HCT116 (cell line): ENCODE results near the gene GNG7. TPM values are rescaled to one million over a fixed set of nuclear protein-coding genes. Genes with fewer than 3 reads are reported as not detected.

Experiments used
- ATAC-seq: fragments of 200-7000 bp; cut with Tn5 transposase; 2 replicates; pipeline ENCODE4 v1.9.1; 2020; ENCODE audit warnings: mild to moderate bottlenecking, moderate library complexity
- BruUV-seq: library from RNA; stranded (reverse); fragments of 400-500 nt; replicated peaks from 2 replicates; lab custom pipeline; 2021; lab: Mats Ljungman, UMichigan
- CTCF ChIA-PET: fragments of 300-600 bp; sonication (Branson Sonifier 250); formaldehyde crosslinking; loops from one replicate; lab custom pipeline; 2021; ENCODE audit warnings: antibody characterized with exemption; lab: Charles Lee
- POLR2A ChIA-PET: fragments of 300-600, 350-600 bp; sonication (Branson Sonifier 250); formaldehyde crosslinking; loops from one replicate; lab custom pipeline; 2021; ENCODE audit warnings: antibody characterized with exemption; lab: Charles Lee
- RAD21 ChIA-PET, 2 experiments: fragments of 300-600 bp; sonication (Branson Sonifier 250); formaldehyde crosslinking; loops; one replicate each; lab custom pipeline; 2023; ENCODE audit warnings: low total read pairs in 2 of 2; ENCODE audit not compliant: uncharacterized antibody in 2 of 2, unreplicated experiment in 2 of 2, low non-redundant PET in 1 of 2; lab: Charles Lee
- DNase-seq: peaks from one replicate; pipeline ENCODE4 v3.0.0-alpha.2; 2010; ENCODE audit warnings: low read depth, low spot score
- H2AFZ ChIP-seq: fragments of 200-600 bp; shearing (Covaris generic), sonication (generic); 2 replicates; pipeline ENCODE4 v1.6.1; 2017; ENCODE audit warnings: low read depth, mixed run types, mixed read lengths, antibody characterized with exemption, low read length; ENCODE audit not compliant: poor library complexity, severe bottlenecking
- H3K27ac ChIP-seq: 2 replicates; pipeline ENCODE4 v1.5.1; 2012; ENCODE audit warnings: low read depth, low read length
- H3K27me3 ChIP-seq: fragments of 200-600 bp; sonication (generic); 2 replicates; pipeline ENCODE4 v1.6.1; 2016; ENCODE audit warnings: mixed run types, low read length, mixed read lengths; ENCODE audit not compliant: insufficient read depth
- H3K36me3 ChIP-seq, 2 experiments: fragments of 200-500 bp in 1 of 2; fragments of 200-600 bp in 1 of 2; sonication (Bioruptor generic) in 1 of 2; sonication (generic) in 1 of 2; 2 replicates each; pipeline versions ENCODE4 v1.5.1 to v1.6.1; 2014 to 2016; ENCODE audit warnings: low read length in 2 of 2, inconsistent platforms in 1 of 2, mixed read lengths in 1 of 2, mixed run types in 1 of 2; ENCODE audit not compliant: insufficient read depth in 2 of 2, control insufficient read depth in 1 of 2
- H3K4me1 ChIP-seq, 2 experiments: fragments of 200-600 bp in 1 of 2; sonication (generic) in 1 of 2; 2 replicates each; pipeline versions ENCODE4 v1.5.1 to v1.6.1; 2012 to 2017; ENCODE audit warnings: low read length in 2 of 2, inconsistent platforms in 1 of 2, mild to moderate bottlenecking in 1 of 2, mixed read lengths in 1 of 2, mixed run types in 1 of 2, moderate library complexity in 1 of 2; ENCODE audit not compliant: insufficient read depth in 2 of 2, control insufficient read depth in 1 of 2
- H3K4me2 ChIP-seq: fragments of 200-600 bp; sonication (generic); 2 replicates; pipeline ENCODE4 v1.6.1; 2017; ENCODE audit warnings: mixed run types, low read length, mixed read lengths
- H3K4me3 ChIP-seq, 2 experiments: fragments of 200-600 bp in 1 of 2; sonication (generic) in 1 of 2; replicated peaks in 1 of 2; 2 replicates each; pipeline ENCODE4 v1.5.1; 2011 to 2016; ENCODE audit warnings: low read length in 2 of 2, control low read depth in 1 of 2, low read depth in 1 of 2, mild to moderate bottlenecking in 1 of 2, mixed read lengths in 1 of 2, mixed run types in 1 of 2
- H3K79me2 ChIP-seq: fragments of 200-600 bp; sonication (generic); 2 replicates; pipeline ENCODE4 v1.6.1; 2017; ENCODE audit warnings: mild to moderate bottlenecking, mixed run types, low read length, moderate library complexity, mixed read lengths; ENCODE audit not compliant: insufficient read depth
- H3K9ac ChIP-seq: fragments of 200-600 bp; sonication (generic); 2 replicates; pipeline ENCODE4 v1.6.1; 2016; ENCODE audit warnings: low read length, mixed read lengths
- H3K9me2 ChIP-seq: fragments of 200-600 bp; sonication (generic), shearing (Covaris generic); 2 replicates; pipeline ENCODE4 v1.6.1; 2017; ENCODE audit warnings: mixed run types, mild to moderate bottlenecking, moderate library complexity; ENCODE audit not compliant: insufficient read depth
- H3K9me3 ChIP-seq, 2 experiments: fragments of 200-500 bp in 1 of 2; fragments of 200-600 bp in 1 of 2; sonication (Bioruptor generic) in 1 of 2; sonication (generic) in 1 of 2; 2 replicates each; pipeline ENCODE4 v1.6.1; 2014 to 2017; ENCODE audit warnings: low read length in 2 of 2, mixed read lengths in 2 of 2, inconsistent platforms in 1 of 2, low read depth in 1 of 2, mild to moderate bottlenecking in 1 of 2, mixed run types in 1 of 2, moderate library complexity in 1 of 2; ENCODE audit not compliant: control insufficient read depth in 1 of 2, insufficient read depth in 1 of 2
- H4K20me1 ChIP-seq: fragments of 200-600 bp; sonication (generic), shearing (Covaris generic); 2 replicates; pipeline ENCODE4 v1.6.1; 2017; ENCODE audit warnings: mixed run types, mild to moderate bottlenecking, moderate library complexity; ENCODE audit not compliant: insufficient read depth
- ATF3 ChIP-seq: IDR thresholded peaks from 2 replicates; pipeline ENCODE4 v1.6.1; 2012
- CBX3 ChIP-seq: IDR thresholded peaks from 2 replicates; pipeline ENCODE4 v1.6.1; 2012; ENCODE audit warnings: low read depth
- CEBPB ChIP-seq: IDR thresholded peaks from 2 replicates; pipeline ENCODE4 v1.6.1; 2012; ENCODE audit warnings: low read depth
- CTCF ChIP-seq, 3 experiments: fragments of 200-600 bp in 1 of 3; sonication (generic) in 1 of 3; IDR thresholded peaks in 2 of 3; conservative IDR thresholded peaks in 1 of 3; 2 replicates each; pipeline ENCODE4 v1.5.1; 2012 to 2017; ENCODE audit warnings: low read depth in 2 of 3, low read length in 2 of 3, antibody characterized with exemption in 1 of 3, borderline replicate concordance in 1 of 3, control low read depth in 1 of 3, mild to moderate bottlenecking in 1 of 3, mixed read lengths in 1 of 3, mixed run types in 1 of 3, moderate library complexity in 1 of 3; ENCODE audit not compliant: insufficient read depth in 1 of 3
- EGR1 ChIP-seq: IDR thresholded peaks from 2 replicates; pipeline ENCODE4 v1.6.1; 2012; ENCODE audit warnings: low read depth
- ELF1 ChIP-seq: IDR thresholded peaks from 2 replicates; pipeline ENCODE4 v1.6.1; 2012; ENCODE audit warnings: low read depth, borderline replicate concordance
- EZH2phosphoT487 ChIP-seq: fragments of 200-600 bp; IDR thresholded peaks from 2 replicates; pipeline ENCODE4 v1.6.1; 2018; ENCODE audit warnings: antibody characterized with exemption, borderline replicate concordance
- FOSL1 ChIP-seq: IDR thresholded peaks from 2 replicates; pipeline ENCODE4 v1.6.1; 2012; ENCODE audit warnings: low read depth
- JUND ChIP-seq: IDR thresholded peaks from 2 replicates; pipeline ENCODE4 v1.6.1; 2012
- MAX ChIP-seq: IDR thresholded peaks from 2 replicates; pipeline ENCODE4 v1.6.1; 2012
- POLR2A ChIP-seq: IDR thresholded peaks from 2 replicates; pipeline ENCODE4 v1.7.0; 2011; ENCODE audit warnings: borderline replicate concordance; ENCODE audit not compliant: insufficient read depth, insufficient read length; ENCODE audit errors: extremely low read depth
- POLR2AphosphoS5 ChIP-seq: IDR thresholded peaks from 2 replicates; pipeline ENCODE4 v1.6.1; 2011; ENCODE audit warnings: mild to moderate bottlenecking, low read depth, low read length, moderate library complexity
- RAD21 ChIP-seq: IDR thresholded peaks from 2 replicates; pipeline ENCODE4 v1.6.1; 2012; ENCODE audit warnings: low read depth, mild to moderate bottlenecking
- SIN3A ChIP-seq: IDR thresholded peaks from 2 replicates; pipeline ENCODE4 v1.6.1; 2012; ENCODE audit warnings: low read depth
- SRF ChIP-seq: IDR thresholded peaks from 2 replicates; pipeline ENCODE4 v1.6.1; 2012; ENCODE audit warnings: low read depth
- YY1 ChIP-seq: IDR thresholded peaks from 2 replicates; pipeline ENCODE4 v1.6.1; 2011; ENCODE audit warnings: low read length, low read depth, moderate library complexity, mild to moderate bottlenecking; ENCODE audit not compliant: insufficient replicate concordance; ENCODE audit errors: extremely low read depth
- ZNF274 ChIP-seq: fragments of 200-500 bp; sonication (Bioruptor generic); IDR thresholded peaks from 2 replicates; pipeline ENCODE4 v1.6.1; 2014; ENCODE audit warnings: mild to moderate bottlenecking, low read depth, low read length, inconsistent platforms
- intact Hi-C: fragments of 100-400 bp; cut with micrococcal nuclease; formaldehyde crosslinking; loops from 2 replicates; pipeline ENCODE4 v1.10.0; 2022
- total RNA-seq: library from RNA; stranded (reverse); gene quantifications from one replicate; pipeline ENCODE4 v1.2.1, GENCODE V29; 2021; ENCODE audit not compliant: unreplicated experiment

The GNG7 gene
- total RNA-seq, 1 experiment from 2014 or later: 11.3 TPM

GRCh38 chr19:2629491-2630351 lies 72.8 kb downstream of the GNG7 start:
- ATAC-seq: no peak
- no peaks in the 10 kb centered on the region for H3K27me3 ChIP-seq
- POLR2A ChIA-PET: no interaction called here
- RAD21 ChIA-PET: no interaction called here
- H3K9me3 ChIP-seq: peaks cover 0 to 34% of the 10 kb centered on the region in 2 experiments; a peak in 1 of 4 replicates
- no peaks in the 10 kb centered on the region for H3K36me3 ChIP-seq
- no peaks in the 10 kb centered on the region for H3K9me2 ChIP-seq
- no peaks in the 10 kb centered on the region for H4K20me1 ChIP-seq
- CTCF ChIA-PET: no interaction called here
- H3K4me3 ChIP-seq: no peak overlapping the region
- TF ChIP-seq EZH2phosphoT487: no peak
- TF ChIP-seq ATF3: no peak
- TF ChIP-seq POLR2AphosphoS5: no peak
- no peak for TF ChIP-seq CBX3
- no peak for TF ChIP-seq POLR2A
- TF ChIP-seq ZNF274: no peak
- no peak for TF ChIP-seq SRF
- TF ChIP-seq JUND: no peak
- no peak for TF ChIP-seq EGR1
- TF ChIP-seq CTCF (IDR thresholded peaks at IDR 0.05 in 2 of 3, conservative IDR thresholded peaks at IDR 0.05 in 1 of 3; ENCODE audit: borderline replicate concordance in 1 of 3, insufficient read depth in 1 of 3, low read depth in 2 of 3, low read length in 2 of 3): no peak
- no peak for TF ChIP-seq CEBPB
- TF ChIP-seq ELF1: no peak
- no peak for TF ChIP-seq SIN3A
- TF ChIP-seq YY1: no peak
- no peak for TF ChIP-seq FOSL1
- TF ChIP-seq RAD21: no peak
- no peak for TF ChIP-seq MAX
- TF ChIP-seq, all 23 proteins: peak for 0
- Histone ChIP-seq H3K4me2 (no peak overlapping the region), H3K27ac (no peak overlapping the region), H2AFZ (no peak overlapping the region), H3K9ac (no peak overlapping the region), H3K4me1 (peaks cover 21 to 29% of the 10 kb centered on the region in 2 experiments), H3K79me2 (no peaks in the 10 kb centered on the region)
- intact Hi-C loops: no loop called here
- BruUV-seq: no TSS peak
- DNase-seq: no peak
